GM12891 (cell line): ENCODE data around the gene ZIC4.

Experiments
- DNase-seq: peaks from one replicate; pipeline ENCODE4 v3.0.0; 2011; ENCODE audit warnings: low spot score; ENCODE audit not compliant: insufficient read length
- FAIRE-seq: peaks from 2 replicates; lab custom pipeline; 2011; peaks lifted over from hg19 to GRCh38; lab: Jason Lieb, UNC
- PAX5 ChIP-seq: IDR thresholded peaks from 2 replicates; pipeline ENCODE4 v1.6.1; 2011; ENCODE audit warnings: low read length, moderate library complexity, mild to moderate bottlenecking; ENCODE audit not compliant: insufficient read depth, severe bottlenecking
- POLR2A ChIP-seq: IDR thresholded peaks from 2 replicates; pipeline ENCODE4 v1.6.1; 2011; ENCODE audit warnings: low read depth, low read length, control low read depth
- POLR2AphosphoS5 ChIP-seq: IDR thresholded peaks from 2 replicates; pipeline ENCODE4 v1.6.1; 2011; ENCODE audit warnings: low read depth, low read length, control low read depth
- POU2F2 ChIP-seq: IDR thresholded peaks from 2 replicates; pipeline ENCODE4 v1.6.1; 2011; ENCODE audit warnings: low read depth, mild to moderate bottlenecking, control low read depth, low read length, moderate library complexity
- SPI1 ChIP-seq: IDR thresholded peaks from 2 replicates; pipeline ENCODE4 v1.6.1; 2011; ENCODE audit warnings: low read depth, low read length, control low read depth
- TAF1 ChIP-seq: IDR thresholded peaks from 2 replicates; pipeline ENCODE4 v1.6.1; 2011; ENCODE audit warnings: low read depth, low read length, control low read depth

ZIC4 gene

GRCh38 chr3:147412261-147412916 lies 6.0 kb upstream of the ZIC4 start:
- TF ChIP-seq POLR2A (no peak), POU2F2 (no peak), PAX5 (no peak), POLR2AphosphoS5 (no peak), TAF1 (no peak), SPI1 (no peak)
- DNase-seq (no peak), FAIRE-seq (no peak)

GRCh38 chr3:147411815-147412241 lies 5.5 kb upstream of the ZIC4 start:
- no peak for FAIRE-seq
- no peak for DNase-seq

GRCh38 chr3:147411238-147411814 lies 5.0 kb upstream of the ZIC4 start:
- no peak for DNase-seq
- FAIRE-seq: no peak
- TF ChIP-seq POU2F2 (no peak), POLR2AphosphoS5 (no peak), PAX5 (no peak), POLR2A (no peak), TAF1 (no peak), SPI1 (no peak)

More at GRCh38 chr3:147411815-147412241, 5.5 kb upstream of the ZIC4 start:
- no peak for TF ChIP-seq POU2F2
- TF ChIP-seq POLR2AphosphoS5: no peak
- TF ChIP-seq PAX5: no peak
- TF ChIP-seq POLR2A: no peak
- no peak for TF ChIP-seq TAF1
- TF ChIP-seq SPI1: no peak

- DNase-seq: no peak
- FAIRE-seq: no peak
- TF ChIP-seq TAF1 (no peak), POLR2AphosphoS5 (no peak), POLR2A (no peak), SPI1 (no peak), POU2F2 (no peak), PAX5 (no peak)
These were observed 4.3 kb upstream of the ZIC4 start for GRCh38 chr3:147410526-147411237.

GRCh38 chr3:147410116-147410525 lies 3.8 kb upstream of the ZIC4 start:
- no peak for DNase-seq
- TF ChIP-seq PAX5: no peak
- no peak for TF ChIP-seq POLR2A
- TF ChIP-seq POLR2AphosphoS5: no peak
- no peak for TF ChIP-seq TAF1
- TF ChIP-seq POU2F2: no peak
- TF ChIP-seq SPI1: no peak
- FAIRE-seq: no peak

GRCh38 chr3:147409143-147410115 lies 3.1 kb upstream of the ZIC4 start, which contains the start of gene ZIC1:
Gene ZIC1, plus strand, starts transcription at chr3:147409365. Its CDS starts 748 bp downstream, at chr3:147410113.
- no peak for TF ChIP-seq POLR2AphosphoS5
- TF ChIP-seq SPI1: no peak
- TF ChIP-seq PAX5: no peak
- TF ChIP-seq POU2F2: no peak
- TF ChIP-seq TAF1: no peak
- no peak for TF ChIP-seq POLR2A
- no peak for FAIRE-seq
- no peak for DNase-seq

- DNase-seq (no peak), FAIRE-seq (no peak)
- TF ChIP-seq PAX5: no peak
- no peak for TF ChIP-seq POU2F2
- no peak for TF ChIP-seq TAF1
- TF ChIP-seq POLR2AphosphoS5: no peak
- no peak for TF ChIP-seq SPI1
- TF ChIP-seq POLR2A: no peak
These were observed 2.1 kb upstream of the ZIC4 start for GRCh38 chr3:147408188-147409100.

GRCh38 chr3:147407498-147408187 lies 1.3 kb upstream of the ZIC4 start:
- DNase-seq (no peak), FAIRE-seq (no peak)
- TF ChIP-seq POLR2A (no peak), PAX5 (no peak), TAF1 (no peak), SPI1 (no peak), POU2F2 (no peak), POLR2AphosphoS5 (no peak)
